ENCODE data around the gene RNASEH1.

- TF ChIP-seq CTCF (IDR thresholded peaks at IDR 0.05) (no peak), POLR2A (IDR thresholded peaks at IDR 0.05) (no peak)
These were observed 53.4 kb downstream of the RNASEH1 start for GRCh38 chr2:3504741-3505140.
